Measurements from ENCODE around the gene LEAP2. TPM values are rescaled to one million over a fixed set of nuclear protein-coding genes. Genes with fewer than 3 reads are reported as not detected.

Gene LEAP2
- total RNA-seq: 0.21 TPM

GRCh38 chr5:132873119-132873929 lies at the start of gene LEAP2:
TSS of gene LEAP2 (plus strand) at chr5:132873668. CDS start at chr5:132873695, 27 bp downstream.
- Histone ChIP-seq H3K9me3 (no peaks in the 10 kb centered on the region), H3K4me3 (no peak within 1 kb of the TSS), H3K27me3 (no peaks in the 10 kb centered on the region), H3K4me1 (peaks cover 0 to 8% of the 10 kb centered on the region in 2 donors), H3K36me3 (peaks cover 3 to 40% of the 10 kb centered on the region in 2 donors), H3K27ac (peak within 1 kb of the TSS; percentile 36 to 40)
- no peak for DNase-seq (ENCODE audit: low spot score in 2 of 2)
- no peak for TF ChIP-seq CTCF (IDR thresholded peaks at IDR 0.05)
- intact Hi-C loops (cut with DNase I): no loop called here

- Histone ChIP-seq H3K36me3 (no peaks in the 10 kb centered on the region), H3K4me3 (no peak overlapping the region), H3K9me3 (no peaks in the 10 kb centered on the region), H3K27ac (no peak overlapping the region), H3K4me1 (peaks cover 7 to 11% of the 10 kb centered on the region in 2 donors), H3K27me3 (no peaks in the 10 kb centered on the region)
- DNase-seq (ENCODE audit: low spot score in 2 of 2): no peak
- no peak for TF ChIP-seq CTCF (IDR thresholded peaks at IDR 0.05)
- intact Hi-C loops (cut with DNase I): loop anchor here (5.0 kb wide), 1 partner anchor 167 kb away; the partner anchor contains the start of gene IL13
Measured at GRCh38 chr5:132824426-132824825, 49.0 kb upstream of the LEAP2 start.

GRCh38 chr5:132825033-132825833 lies 48.2 kb upstream of the LEAP2 start:
- no peak overlapping the region for H3K27ac ChIP-seq
- no peaks in the 10 kb centered on the region for H3K27me3 ChIP-seq
- H3K4me1 ChIP-seq: peaks cover 8 to 14% of the 10 kb centered on the region in 2 donors
- intact Hi-C loops (cut with DNase I): no loop called here
- no peak for TF ChIP-seq CTCF (IDR thresholded peaks at IDR 0.05)
- DNase-seq (ENCODE audit: low spot score in 2 of 2): peak in 1 of 2 donors; percentile 60
- H3K36me3 ChIP-seq: no peaks in the 10 kb centered on the region
- no peaks in the 10 kb centered on the region for H3K9me3 ChIP-seq
- H3K4me3 ChIP-seq: peak overlapping the region; percentile 27 to 47

- Histone ChIP-seq H3K9me3 (no peaks in the 10 kb centered on the region), H3K27me3 (no peaks in the 10 kb centered on the region), H3K27ac (no peak overlapping the region), H3K4me3 (peak overlapping the region; percentile 27 to 47), H3K4me1 (peaks cover 10 to 14% of the 10 kb centered on the region in 2 donors), H3K36me3 (no peaks in the 10 kb centered on the region)
- intact Hi-C loops (cut with DNase I): no loop called here
- no peak for TF ChIP-seq CTCF (IDR thresholded peaks at IDR 0.05)
- peak in 1 of 2 donors; percentile 63 for DNase-seq (ENCODE audit: low spot score in 2 of 2)
Measured at GRCh38 chr5:132825834-132826391, 47.6 kb upstream of the LEAP2 start.

GRCh38 chr5:132826424-132827082 lies 46.9 kb upstream of the LEAP2 start:
- TF ChIP-seq CTCF (IDR thresholded peaks at IDR 0.05): no peak
- peak in 1 of 2 donors; percentile 13 for DNase-seq (ENCODE audit: low spot score in 2 of 2)
- H3K27ac ChIP-seq: no peak overlapping the region
- peaks cover 12 to 14% of the 10 kb centered on the region in 2 donors for H3K4me1 ChIP-seq
- no peak overlapping the region for H3K4me3 ChIP-seq
- no peaks in the 10 kb centered on the region for H3K27me3 ChIP-seq
- no peaks in the 10 kb centered on the region for H3K36me3 ChIP-seq
- intact Hi-C loops (cut with DNase I): no loop called here
- no peaks in the 10 kb centered on the region for H3K9me3 ChIP-seq
